WTC11 (cell line): ENCODE data around the gene CABLES1. TPM values are rescaled to one million over a fixed set of nuclear protein-coding genes. Genes with fewer than 3 reads are reported as not detected.
A peak's percentile ranks its signal among the peaks of the same experiment; 100 is the strongest.
"Not testable (repeated sequence)": the region's sequence is repeated elsewhere in the genome, so short reads cannot be mapped to it uniquely, and the experiment has no call there.

ENCODE experiments used
- ATAC-seq: fragments of 200-7000 bp; cut with Tn5 transposase; 2 replicates; pipeline ENCODE4 v1.10.0; 2021; ENCODE audit warnings: mild to moderate bottlenecking, moderate library complexity
- CTCF ChIA-PET: fragments of 300-600 bp; sonication (Branson Sonifier 250); formaldehyde crosslinking; loops from one replicate; lab custom pipeline; 2021; ENCODE audit warnings: antibody characterized with exemption; lab: Charles Lee
- POLR2A ChIA-PET: fragments of 350-600 bp; sonication (Branson Sonifier 250); formaldehyde crosslinking; loops from one replicate; lab custom pipeline; 2021; ENCODE audit warnings: antibody characterized with exemption; lab: Charles Lee
- DNase-seq: peaks from one replicate; pipeline ENCODE4 v3.0.0; 2021; ENCODE audit warnings: low spot score
- H3K27ac Mint-ChIP-seq: 2 replicates; pipeline ENCODE4 v1.8.0; 2021; ENCODE audit warnings: mixed read lengths
- H3K27me3 Mint-ChIP-seq: 2 replicates; pipeline ENCODE4 v1.8.0; 2021; ENCODE audit warnings: low read depth, mild to moderate bottlenecking, moderate library complexity, mixed read lengths
- H3K36me3 Mint-ChIP-seq: 2 replicates; pipeline ENCODE4 v1.8.0; 2021; ENCODE audit warnings: mixed read lengths
- H3K4me1 Mint-ChIP-seq: 2 replicates; pipeline ENCODE4 v1.8.0; 2022; ENCODE audit warnings: mixed read lengths
- H3K4me3 Mint-ChIP-seq: 2 replicates; pipeline ENCODE4 v1.8.0; 2021; ENCODE audit warnings: mild to moderate bottlenecking, moderate library complexity, mixed read lengths
- H3K9me3 Mint-ChIP-seq: 2 replicates; pipeline ENCODE4 v1.8.0; 2021; ENCODE audit warnings: mixed read lengths
- CBFB ChIP-seq: sonication (generic); formaldehyde crosslinking; IDR thresholded peaks from 2 replicates; pipeline ENCODE4 v1.8.1; 2022; ENCODE audit warnings: mild to moderate bottlenecking, low read depth, missing genetic modification reagents
- FOXK1 ChIP-seq: sonication (generic); formaldehyde crosslinking; IDR thresholded peaks from 2 replicates; pipeline ENCODE4 v1.8.0; 2022; ENCODE audit warnings: mild to moderate bottlenecking, moderate library complexity, missing genetic modification reagents
- NR1H2 ChIP-seq: sonication (generic); formaldehyde crosslinking; IDR thresholded peaks from 2 replicates; pipeline ENCODE4 v1.9.0; 2021; ENCODE audit warnings: mild to moderate bottlenecking, moderate library complexity, missing genetic modification reagents
- NR3C1 ChIP-seq: sonication (generic); formaldehyde crosslinking; conservative IDR thresholded peaks from 2 replicates; pipeline ENCODE4 v1.8.1; 2023; ENCODE audit warnings: low read depth, mild to moderate bottlenecking, missing genetic modification reagents
- PRRX2 ChIP-seq: fragments of 250-450 bp; sonication (Bioruptor Pico); IDR thresholded peaks from 2 replicates; pipeline ENCODE4 v1.8.0; 2021; ENCODE audit warnings: mild to moderate bottlenecking
- RELA ChIP-seq: sonication (generic); formaldehyde crosslinking; IDR thresholded peaks from 2 replicates; pipeline ENCODE4 v1.8.1; 2022; ENCODE audit warnings: missing genetic modification reagents, mild to moderate bottlenecking, borderline replicate concordance
- ZNF121 ChIP-seq: sonication (generic); formaldehyde crosslinking; IDR thresholded peaks from 2 replicates; pipeline ENCODE4 v1.8.0; 2023; ENCODE audit warnings: missing genetic modification reagents
- ZNF138 ChIP-seq: sonication (generic); formaldehyde crosslinking; conservative IDR thresholded peaks from 2 replicates; pipeline ENCODE4 v1.8.1; 2022; ENCODE audit warnings: mild to moderate bottlenecking, moderate library complexity, missing genetic modification reagents
- ZNF263 ChIP-seq: sonication (generic); formaldehyde crosslinking; IDR thresholded peaks from 2 replicates; pipeline ENCODE4 v1.8.1; 2022; ENCODE audit warnings: low read depth, mild to moderate bottlenecking, moderate library complexity, missing genetic modification reagents
- total RNA-seq: library from RNA; stranded (reverse); gene quantifications from 3 replicates; pipeline ENCODE4 v1.2.3, GENCODE V29; 2021
- TF ChIP-seq, protein P1 (sequence below): sonication (generic); formaldehyde crosslinking; IDR thresholded peaks from 2 replicates; pipeline ENCODE4 v1.8.1; 2022; ENCODE audit warnings: low read depth, mild to moderate bottlenecking, moderate library complexity, missing genetic modification reagents, borderline replicate concordance
- TF ChIP-seq, protein P2 (sequence below): sonication (generic); formaldehyde crosslinking; IDR thresholded peaks from 2 replicates; pipeline ENCODE4 v1.8.0; 2022; ENCODE audit warnings: mild to moderate bottlenecking, missing genetic modification reagents
- TF ChIP-seq, protein P3 (sequence below): fragments of 250-450 bp; sonication (Bioruptor Pico); IDR thresholded peaks from 2 replicates; pipeline ENCODE4 v1.9.0; 2021; ENCODE audit warnings: moderate library complexity, mild to moderate bottlenecking, inconsistent platforms, borderline replicate concordance
- TF ChIP-seq, protein P4 (sequence below): fragments of 250-450 bp; sonication (Bioruptor Pico); IDR thresholded peaks from 2 replicates; pipeline ENCODE4 v1.9.0; 2021; ENCODE audit warnings: mild to moderate bottlenecking, borderline replicate concordance
- TF ChIP-seq, protein P5 (sequence below): sonication (generic); formaldehyde crosslinking; IDR thresholded peaks from 2 replicates; pipeline ENCODE4 v1.8.0; 2022; ENCODE audit warnings: missing genetic modification reagents
- TF ChIP-seq, protein P6 (sequence below): sonication (generic); formaldehyde crosslinking; IDR thresholded peaks from 2 replicates; pipeline ENCODE4 v1.8.1; 2022; ENCODE audit warnings: missing genetic modification reagents, borderline replicate concordance

The CABLES1 gene
- total RNA-seq, 1 experiment from 2014 or later = 17.0 TPM

DNA sequence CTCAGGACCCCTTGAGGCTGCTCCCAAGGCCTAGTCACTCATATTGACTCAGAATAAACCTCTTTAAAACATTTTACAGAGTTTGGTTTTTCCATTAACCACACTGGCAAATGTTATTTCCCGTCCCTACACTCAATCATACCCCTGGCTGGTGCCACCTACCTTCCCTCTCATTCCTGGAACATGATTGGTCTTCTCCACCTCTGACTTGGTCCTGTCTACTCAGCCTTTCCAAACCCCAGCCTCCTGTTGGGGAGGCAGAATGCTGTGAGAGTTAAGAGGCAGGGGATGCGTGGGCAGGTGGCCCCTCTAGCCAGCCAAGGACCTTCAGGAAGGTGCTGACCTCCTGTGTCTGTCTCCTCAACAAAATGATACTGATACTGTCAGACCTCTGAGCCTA, 149.3 kb downstream of the CABLES1 start:
- no peak for TF ChIP-seq RELA (CRISPR knock-in tag)
- TF ChIP-seq ZNF121 (CRISPR knock-in tag) = no peak
- no peak for TF ChIP-seq NR1H2
- no peak for TF ChIP-seq CBFB (CRISPR knock-in tag)
- TF ChIP-seq ZNF263 (CRISPR knock-in tag) = no peak
- TF ChIP-seq, protein P1, sequence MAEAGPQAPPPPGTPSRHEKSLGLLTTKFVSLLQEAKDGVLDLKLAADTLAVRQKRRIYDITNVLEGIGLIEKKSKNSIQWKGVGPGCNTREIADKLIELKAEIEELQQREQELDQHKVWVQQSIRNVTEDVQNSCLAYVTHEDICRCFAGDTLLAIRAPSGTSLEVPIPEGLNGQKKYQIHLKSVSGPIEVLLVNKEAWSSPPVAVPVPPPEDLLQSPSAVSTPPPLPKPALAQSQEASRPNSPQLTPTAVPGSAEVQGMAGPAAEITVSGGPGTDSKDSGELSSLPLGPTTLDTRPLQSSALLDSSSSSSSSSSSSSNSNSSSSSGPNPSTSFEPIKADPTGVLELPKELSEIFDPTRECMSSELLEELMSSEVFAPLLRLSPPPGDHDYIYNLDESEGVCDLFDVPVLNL (CRISPR knock-in tag) = no peak
- TF ChIP-seq, protein P2, sequence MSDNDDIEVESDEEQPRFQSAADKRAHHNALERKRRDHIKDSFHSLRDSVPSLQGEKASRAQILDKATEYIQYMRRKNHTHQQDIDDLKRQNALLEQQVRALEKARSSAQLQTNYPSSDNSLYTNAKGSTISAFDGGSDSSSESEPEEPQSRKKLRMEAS (CRISPR knock-in tag) = no peak
- TF ChIP-seq ZNF138 (CRISPR knock-in tag) = no peak
- TF ChIP-seq, protein P3, sequence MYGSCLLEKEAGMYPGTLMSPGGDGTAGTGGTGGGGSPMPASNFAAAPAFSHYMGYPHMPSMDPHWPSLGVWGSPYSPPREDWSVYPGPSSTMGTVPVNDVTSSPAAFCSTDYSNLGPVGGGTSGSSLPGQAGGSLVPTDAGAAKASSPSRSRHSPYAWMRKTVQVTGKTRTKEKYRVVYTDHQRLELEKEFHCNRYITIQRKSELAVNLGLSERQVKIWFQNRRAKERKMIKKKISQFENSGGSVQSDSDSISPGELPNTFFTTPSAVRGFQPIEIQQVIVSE (CRISPR knock-in tag) = no peak
- no peak for TF ChIP-seq NR3C1 (CRISPR knock-in tag)
- TF ChIP-seq, protein P4, sequence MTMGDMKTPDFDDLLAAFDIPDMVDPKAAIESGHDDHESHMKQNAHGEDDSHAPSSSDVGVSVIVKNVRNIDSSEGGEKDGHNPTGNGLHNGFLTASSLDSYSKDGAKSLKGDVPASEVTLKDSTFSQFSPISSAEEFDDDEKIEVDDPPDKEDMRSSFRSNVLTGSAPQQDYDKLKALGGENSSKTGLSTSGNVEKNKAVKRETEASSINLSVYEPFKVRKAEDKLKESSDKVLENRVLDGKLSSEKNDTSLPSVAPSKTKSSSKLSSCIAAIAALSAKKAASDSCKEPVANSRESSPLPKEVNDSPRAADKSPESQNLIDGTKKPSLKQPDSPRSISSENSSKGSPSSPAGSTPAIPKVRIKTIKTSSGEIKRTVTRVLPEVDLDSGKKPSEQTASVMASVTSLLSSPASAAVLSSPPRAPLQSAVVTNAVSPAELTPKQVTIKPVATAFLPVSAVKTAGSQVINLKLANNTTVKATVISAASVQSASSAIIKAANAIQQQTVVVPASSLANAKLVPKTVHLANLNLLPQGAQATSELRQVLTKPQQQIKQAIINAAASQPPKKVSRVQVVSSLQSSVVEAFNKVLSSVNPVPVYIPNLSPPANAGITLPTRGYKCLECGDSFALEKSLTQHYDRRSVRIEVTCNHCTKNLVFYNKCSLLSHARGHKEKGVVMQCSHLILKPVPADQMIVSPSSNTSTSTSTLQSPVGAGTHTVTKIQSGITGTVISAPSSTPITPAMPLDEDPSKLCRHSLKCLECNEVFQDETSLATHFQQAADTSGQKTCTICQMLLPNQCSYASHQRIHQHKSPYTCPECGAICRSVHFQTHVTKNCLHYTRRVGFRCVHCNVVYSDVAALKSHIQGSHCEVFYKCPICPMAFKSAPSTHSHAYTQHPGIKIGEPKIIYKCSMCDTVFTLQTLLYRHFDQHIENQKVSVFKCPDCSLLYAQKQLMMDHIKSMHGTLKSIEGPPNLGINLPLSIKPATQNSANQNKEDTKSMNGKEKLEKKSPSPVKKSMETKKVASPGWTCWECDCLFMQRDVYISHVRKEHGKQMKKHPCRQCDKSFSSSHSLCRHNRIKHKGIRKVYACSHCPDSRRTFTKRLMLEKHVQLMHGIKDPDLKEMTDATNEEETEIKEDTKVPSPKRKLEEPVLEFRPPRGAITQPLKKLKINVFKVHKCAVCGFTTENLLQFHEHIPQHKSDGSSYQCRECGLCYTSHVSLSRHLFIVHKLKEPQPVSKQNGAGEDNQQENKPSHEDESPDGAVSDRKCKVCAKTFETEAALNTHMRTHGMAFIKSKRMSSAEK (CRISPR knock-in tag) = 0 out of 2 replicates have a peak, but pooled peaks have one; percentile 37
- no peak for TF ChIP-seq FOXK1 (CRISPR knock-in tag)
- TF ChIP-seq, protein P5, sequence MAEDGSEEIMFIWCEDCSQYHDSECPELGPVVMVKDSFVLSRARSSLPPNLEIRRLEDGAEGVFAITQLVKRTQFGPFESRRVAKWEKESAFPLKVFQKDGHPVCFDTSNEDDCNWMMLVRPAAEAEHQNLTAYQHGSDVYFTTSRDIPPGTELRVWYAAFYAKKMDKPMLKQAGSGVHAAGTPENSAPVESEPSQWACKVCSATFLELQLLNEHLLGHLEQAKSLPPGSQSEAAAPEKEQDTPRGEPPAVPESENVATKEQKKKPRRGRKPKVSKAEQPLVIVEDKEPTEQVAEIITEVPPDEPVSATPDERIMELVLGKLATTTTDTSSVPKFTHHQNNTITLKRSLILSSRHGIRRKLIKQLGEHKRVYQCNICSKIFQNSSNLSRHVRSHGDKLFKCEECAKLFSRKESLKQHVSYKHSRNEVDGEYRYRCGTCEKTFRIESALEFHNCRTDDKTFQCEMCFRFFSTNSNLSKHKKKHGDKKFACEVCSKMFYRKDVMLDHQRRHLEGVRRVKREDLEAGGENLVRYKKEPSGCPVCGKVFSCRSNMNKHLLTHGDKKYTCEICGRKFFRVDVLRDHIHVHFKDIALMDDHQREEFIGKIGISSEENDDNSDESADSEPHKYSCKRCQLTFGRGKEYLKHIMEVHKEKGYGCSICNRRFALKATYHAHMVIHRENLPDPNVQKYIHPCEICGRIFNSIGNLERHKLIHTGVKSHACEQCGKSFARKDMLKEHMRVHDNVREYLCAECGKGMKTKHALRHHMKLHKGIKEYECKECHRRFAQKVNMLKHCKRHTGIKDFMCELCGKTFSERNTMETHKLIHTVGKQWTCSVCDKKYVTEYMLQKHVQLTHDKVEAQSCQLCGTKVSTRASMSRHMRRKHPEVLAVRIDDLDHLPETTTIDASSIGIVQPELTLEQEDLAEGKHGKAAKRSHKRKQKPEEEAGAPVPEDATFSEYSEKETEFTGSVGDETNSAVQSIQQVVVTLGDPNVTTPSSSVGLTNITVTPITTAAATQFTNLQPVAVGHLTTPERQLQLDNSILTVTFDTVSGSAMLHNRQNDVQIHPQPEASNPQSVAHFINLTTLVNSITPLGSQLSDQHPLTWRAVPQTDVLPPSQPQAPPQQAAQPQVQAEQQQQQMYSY (CRISPR knock-in tag) = no peak
- TF ChIP-seq, protein P6, sequence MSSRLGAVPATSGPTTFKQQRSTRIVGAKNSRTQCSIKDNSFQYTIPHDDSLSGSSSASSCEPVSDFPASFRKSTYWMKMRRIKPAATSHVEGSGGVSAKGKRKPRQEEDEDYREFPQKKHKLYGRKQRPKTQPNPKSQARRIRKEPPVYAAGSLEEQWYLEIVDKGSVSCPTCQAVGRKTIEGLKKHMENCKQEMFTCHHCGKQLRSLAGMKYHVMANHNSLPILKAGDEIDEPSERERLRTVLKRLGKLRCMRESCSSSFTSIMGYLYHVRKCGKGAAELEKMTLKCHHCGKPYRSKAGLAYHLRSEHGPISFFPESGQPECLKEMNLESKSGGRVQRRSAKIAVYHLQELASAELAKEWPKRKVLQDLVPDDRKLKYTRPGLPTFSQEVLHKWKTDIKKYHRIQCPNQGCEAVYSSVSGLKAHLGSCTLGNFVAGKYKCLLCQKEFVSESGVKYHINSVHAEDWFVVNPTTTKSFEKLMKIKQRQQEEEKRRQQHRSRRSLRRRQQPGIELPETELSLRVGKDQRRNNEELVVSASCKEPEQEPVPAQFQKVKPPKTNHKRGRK (CRISPR knock-in tag) = no peak
- TF ChIP-seq PRRX2 (CRISPR knock-in tag) = peak; percentile 57; the same call in 1 of the 2 replicates
- peaks cover 79% of the 10 kb centered on the region for H3K4me1 Mint-ChIP-seq
- no peak overlapping the region for H3K4me3 Mint-ChIP-seq

DNA sequence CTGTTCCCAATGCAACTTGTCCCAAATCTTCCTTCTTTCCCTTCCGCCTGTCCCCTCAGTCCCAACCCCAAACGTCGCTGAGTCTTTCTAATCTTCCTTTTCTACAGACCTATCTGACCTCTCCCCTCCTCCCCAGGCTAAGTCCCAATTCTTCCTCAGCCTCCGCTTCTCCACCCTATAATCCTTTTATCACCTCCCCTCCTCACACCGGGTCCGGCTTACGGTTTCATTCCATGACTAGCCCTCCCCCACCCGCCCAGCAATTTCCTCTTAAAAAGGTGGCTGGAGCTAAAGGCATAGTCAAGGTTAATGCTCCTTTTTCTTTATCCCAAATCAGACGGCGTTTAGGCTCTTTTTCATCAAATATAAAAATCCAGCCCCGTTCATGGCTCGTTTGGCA, 150.3 kb downstream of the CABLES1 start:
- H3K27me3 Mint-ChIP-seq, POLR2A ChIA-PET, ATAC-seq, CTCF ChIA-PET, H3K36me3 Mint-ChIP-seq, H3K9me3 Mint-ChIP-seq, DNase-seq: not testable (repeated sequence)
- Mint-ChIP-seq H3K4me1 (peaks cover 85% of the 10 kb centered on the region), H3K4me3 (peak overlapping the region; percentile 1; the same call in 1 of the 2 replicates), H3K27ac (peak overlapping the region; percentile 98)

More for the DNA sequence above, 149.3 kb downstream of the CABLES1 start:
- peak overlapping the region; percentile 98 for H3K27ac Mint-ChIP-seq
- no peaks in the 10 kb centered on the region for H3K27me3 Mint-ChIP-seq
- ChIA-PET POLR2A (interaction anchor here (2.2 kb wide), 1 partner anchor 25 kb away, joined by 12 read pairs; no protein-coding TSS in a partner anchor), CTCF (interaction anchor here (0.8 to 1.7 kb wide), 2 partner anchors 77 to 153 kb away, joined by 3 to 4 read pairs; no protein-coding TSS in a partner anchor)
- H3K36me3 Mint-ChIP-seq = no peaks in the 10 kb centered on the region
- no peaks in the 10 kb centered on the region for H3K9me3 Mint-ChIP-seq
- ATAC-seq = no peak
- no peak for DNase-seq
